SK-N-MC (cell line): ENCODE data around the gene ATXN7.

Source experiments
- DNase-seq: peaks from one replicate; pipeline ENCODE4 v3.0.0-alpha.2; 2011; ENCODE audit warnings: low read depth, low spot score
- H3K27ac ChIP-seq: fragments of 200-600 bp; sonication (generic); 2 replicates; pipeline ENCODE4 v1.5.1; 2016; ENCODE audit warnings: mixed run types
- H3K36me3 ChIP-seq: fragments of 200-600 bp; sonication (generic); 2 replicates; pipeline ENCODE4 v1.6.1; 2017; ENCODE audit warnings: antibody characterized with exemption, low read length, mixed read lengths; ENCODE audit not compliant: insufficient read depth
- H3K4me3 ChIP-seq: fragments of 200-600 bp; sonication (generic); 2 replicates; pipeline ENCODE4 v1.5.1; 2016
- H3K9ac ChIP-seq: fragments of 200-600 bp; sonication (generic); 2 replicates; pipeline ENCODE4 v1.8.0; 2017; ENCODE audit warnings: mixed run types, mixed read lengths; ENCODE audit not compliant: insufficient read length
- H3K9me3 ChIP-seq: fragments of 200-600 bp; sonication (generic); 2 replicates; pipeline ENCODE4 v1.6.1; 2017; ENCODE audit warnings: low read depth, mild to moderate bottlenecking, antibody characterized with exemption, low read length, moderate library complexity, mixed read lengths
- EZH2 ChIP-seq: fragments of 200-600 bp; sonication (generic); IDR thresholded peaks from one replicate; pipeline ENCODE4 v1.6.1; 2017; ENCODE audit warnings: antibody characterized with exemption
- FOXP2 ChIP-seq: optimal IDR thresholded peaks from 2 replicates; pipeline ENCODE3; 2011; ENCODE audit warnings: mild to moderate bottlenecking, moderate library complexity; ENCODE audit not compliant: insufficient read depth; ENCODE audit errors: extremely low read length, control extremely low read depth
- POLR2AphosphoS5 ChIP-seq: IDR thresholded peaks from 2 replicates; pipeline ENCODE4 v1.6.1; 2012; ENCODE audit warnings: mild to moderate bottlenecking, low read depth, low read length, borderline replicate concordance

The ATXN7 gene

DNA sequence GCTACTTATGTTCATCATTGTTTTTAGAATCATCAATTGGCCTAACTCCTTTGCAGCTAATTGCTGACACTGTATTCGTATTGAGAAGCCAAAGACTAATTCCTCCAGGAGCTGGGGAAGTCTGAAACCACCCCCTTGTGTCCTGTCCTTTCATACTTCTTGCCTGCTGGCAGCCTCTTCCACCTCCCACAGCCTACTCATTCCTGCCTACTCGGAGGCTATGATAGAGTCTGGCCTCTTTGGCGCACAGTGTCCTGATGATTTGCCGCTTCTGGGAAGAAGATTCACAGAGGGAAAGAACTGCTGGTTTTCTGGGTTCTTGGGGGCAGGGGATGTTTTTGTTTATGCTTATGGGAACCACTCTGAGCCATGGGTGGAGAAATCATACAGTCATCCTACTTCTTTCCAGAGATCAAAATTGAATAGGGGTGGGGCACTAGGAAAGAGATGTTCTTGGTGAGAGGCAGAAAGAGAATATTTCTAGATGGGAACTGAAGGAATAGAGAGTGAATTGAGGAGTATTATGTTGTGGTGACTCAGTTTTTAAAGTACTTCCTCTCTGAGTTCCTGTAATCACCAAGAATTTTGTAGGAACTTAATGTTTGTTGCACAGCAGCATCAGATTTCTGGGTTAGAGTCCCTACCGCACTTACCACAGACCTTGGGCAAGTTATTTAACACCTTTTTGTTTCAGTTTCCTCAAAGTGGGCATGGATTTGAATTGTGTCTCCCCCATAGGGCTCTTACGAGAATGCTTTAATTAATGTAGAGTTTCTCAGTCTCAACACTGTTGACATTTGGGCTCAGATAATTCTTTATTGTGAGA lies 70.6 kb downstream of the ATXN7 start:
- Histone ChIP-seq H3K27ac (no peak overlapping the region), H3K4me3 (no peak overlapping the region), H3K9ac (no peak overlapping the region), H3K9me3 (no peaks in the 10 kb centered on the region), H3K36me3 (no peaks in the 10 kb centered on the region)
- no peak for DNase-seq
- TF ChIP-seq FOXP2: no peak
- no peak for TF ChIP-seq EZH2
- TF ChIP-seq POLR2AphosphoS5: no peak

DNA sequence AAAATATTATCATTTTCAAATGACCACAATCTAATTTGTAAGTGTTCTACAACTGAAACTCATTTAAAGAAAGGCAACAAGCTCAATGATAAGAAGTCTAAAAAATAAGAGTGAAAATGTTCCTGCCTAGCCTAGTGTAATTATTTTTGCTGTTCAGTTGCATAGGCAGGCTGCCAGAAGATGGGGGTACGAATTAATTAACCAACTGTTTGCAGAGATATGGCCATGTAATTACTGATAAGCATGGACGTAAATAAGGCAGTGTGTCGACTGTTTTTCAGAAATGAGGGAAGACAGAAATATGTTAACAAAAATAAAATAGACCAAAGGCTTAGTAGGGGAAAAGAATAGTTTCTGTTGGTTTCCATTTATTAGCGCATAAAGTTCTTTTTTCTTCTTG lies 73.3 kb downstream of the ATXN7 start:
- TF ChIP-seq FOXP2 (no peak), EZH2 (no peak), POLR2AphosphoS5 (no peak)
- Histone ChIP-seq H3K4me3 (no peak overlapping the region), H3K9ac (no peak overlapping the region), H3K36me3 (no peaks in the 10 kb centered on the region), H3K9me3 (no peaks in the 10 kb centered on the region), H3K27ac (peak overlapping the region; percentile 31; the same call in 1 of the 2 replicates)
- DNase-seq: no peak

DNA sequence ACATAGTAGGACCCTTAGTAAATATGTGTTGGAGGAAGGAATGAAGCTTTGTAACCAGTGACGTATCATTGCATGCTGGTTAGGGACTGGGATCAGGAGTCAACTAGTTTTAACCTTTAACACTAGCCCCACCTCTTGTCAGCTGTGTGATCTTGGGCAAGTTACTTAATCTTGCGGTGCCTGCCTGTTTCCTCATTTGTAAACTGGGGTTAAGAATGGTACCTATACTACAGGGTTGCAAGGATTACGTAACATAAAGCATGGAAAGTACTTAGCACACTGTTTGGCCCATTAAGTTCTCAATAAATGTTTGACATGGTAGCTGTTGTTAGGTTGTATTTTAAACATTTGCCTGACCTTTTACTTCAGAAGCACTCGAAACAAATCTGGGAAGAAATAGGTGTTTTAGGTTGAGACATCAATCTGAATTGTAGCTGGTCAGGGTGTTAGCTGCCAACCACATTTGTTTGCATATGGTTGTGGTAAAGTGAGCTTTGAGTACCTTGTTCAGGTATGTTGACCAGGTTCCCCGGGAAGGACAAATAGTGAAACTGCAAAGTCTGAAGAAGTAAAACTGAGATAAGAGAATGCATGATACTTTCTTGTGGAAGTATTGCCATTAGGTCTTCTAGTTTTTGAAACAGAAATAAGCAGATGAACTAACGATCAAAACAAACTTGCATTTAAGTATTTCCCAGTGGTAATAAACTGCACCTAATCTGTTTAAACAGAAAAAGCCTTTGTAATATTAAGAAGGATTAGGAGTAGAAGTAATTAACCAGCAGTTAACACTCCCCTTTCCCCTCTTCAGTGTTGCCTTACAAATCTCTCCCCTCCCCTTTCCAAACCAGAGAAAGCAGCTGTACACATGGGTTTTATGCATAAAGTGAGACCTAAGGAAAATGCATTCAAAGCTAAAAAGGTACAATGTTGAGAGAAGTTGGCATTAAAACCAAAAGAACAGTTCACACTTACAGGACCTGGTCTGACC lies 74.3 kb downstream of the ATXN7 start:
- TF ChIP-seq POLR2AphosphoS5 (no peak), FOXP2 (no peak), EZH2 (no peak)
- Histone ChIP-seq H3K9me3 (no peaks in the 10 kb centered on the region), H3K4me3 (no peak overlapping the region), H3K36me3 (no peaks in the 10 kb centered on the region), H3K27ac (no peak overlapping the region), H3K9ac (no peak overlapping the region)
- DNase-seq: no peak

DNA sequence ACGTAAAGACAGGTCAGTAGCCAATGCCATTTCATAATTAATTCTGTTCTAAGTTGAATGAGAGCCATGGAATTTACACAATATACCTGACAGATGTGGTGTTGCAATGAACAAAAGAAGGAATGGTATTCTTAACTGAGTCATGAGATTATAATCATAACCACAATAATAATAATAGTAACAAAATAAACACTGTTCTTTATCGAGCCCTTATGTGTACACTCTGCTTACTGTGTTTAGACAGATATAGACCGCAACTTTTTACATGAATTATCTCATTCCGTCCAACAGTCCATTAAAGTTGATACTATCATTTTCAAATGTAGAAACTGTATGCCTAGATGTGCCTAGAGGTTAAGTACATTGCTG lies 76.7 kb downstream of the ATXN7 start:
- H3K4me3 ChIP-seq: no peak overlapping the region
- DNase-seq: no peak
- H3K9ac ChIP-seq: no peak overlapping the region
- H3K27ac ChIP-seq: no peak overlapping the region
- H3K36me3 ChIP-seq: no peaks in the 10 kb centered on the region
- TF ChIP-seq EZH2 (no peak), POLR2AphosphoS5 (no peak), FOXP2 (no peak)
- H3K9me3 ChIP-seq: no peaks in the 10 kb centered on the region

DNA sequence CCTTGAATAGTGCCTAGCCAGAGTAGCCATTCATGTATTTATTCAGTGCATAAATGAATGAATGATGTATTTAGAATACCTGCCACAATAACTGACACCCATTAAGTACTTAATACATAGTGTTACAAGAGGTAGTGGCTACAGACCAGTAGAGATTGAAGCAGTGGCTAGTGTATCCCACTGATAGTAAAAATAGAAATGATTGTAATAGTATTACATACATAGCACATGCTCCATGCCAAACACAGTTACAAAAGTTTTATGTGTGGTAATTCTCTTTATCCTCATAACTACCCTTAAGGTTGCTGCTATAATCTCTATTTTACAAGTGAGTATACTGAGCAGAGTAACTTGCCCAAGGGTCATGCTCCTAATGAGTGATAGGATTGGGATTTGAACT lies 78.9 kb downstream of the ATXN7 start:
- H3K36me3 ChIP-seq: no peaks in the 10 kb centered on the region
- TF ChIP-seq POLR2AphosphoS5 (no peak), EZH2 (no peak), FOXP2 (no peak)
- H3K9me3 ChIP-seq: no peaks in the 10 kb centered on the region
- no peak for DNase-seq
- no peak overlapping the region for H3K4me3 ChIP-seq
- no peak overlapping the region for H3K9ac ChIP-seq
- H3K27ac ChIP-seq: no peak overlapping the region

DNA sequence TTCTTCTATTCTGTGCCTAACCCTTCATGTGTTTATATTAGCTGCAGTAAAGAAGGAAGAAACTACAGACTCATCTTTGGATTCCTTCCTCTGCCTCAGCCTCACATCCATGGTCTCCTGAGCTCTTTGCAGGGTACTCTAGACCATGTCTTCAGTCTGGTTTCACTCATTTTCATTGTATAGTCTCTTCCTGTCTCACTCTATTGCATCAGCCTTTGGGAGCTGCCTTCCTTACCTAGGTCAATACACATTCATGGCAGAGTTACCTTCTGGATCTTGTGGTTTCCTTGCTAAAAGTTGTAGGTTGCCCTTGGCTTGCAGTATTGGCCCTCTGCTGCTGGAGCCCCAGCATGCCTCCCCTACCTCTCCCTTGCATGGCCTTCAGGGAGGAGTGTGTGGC lies 80.0 kb downstream of the ATXN7 start:
- DNase-seq: no peak
- Histone ChIP-seq H3K9ac (no peak overlapping the region), H3K27ac (no peak overlapping the region), H3K9me3 (no peaks in the 10 kb centered on the region), H3K4me3 (no peak overlapping the region), H3K36me3 (no peaks in the 10 kb centered on the region)
- TF ChIP-seq EZH2: no peak
- no peak for TF ChIP-seq FOXP2
- TF ChIP-seq POLR2AphosphoS5: no peak

DNA sequence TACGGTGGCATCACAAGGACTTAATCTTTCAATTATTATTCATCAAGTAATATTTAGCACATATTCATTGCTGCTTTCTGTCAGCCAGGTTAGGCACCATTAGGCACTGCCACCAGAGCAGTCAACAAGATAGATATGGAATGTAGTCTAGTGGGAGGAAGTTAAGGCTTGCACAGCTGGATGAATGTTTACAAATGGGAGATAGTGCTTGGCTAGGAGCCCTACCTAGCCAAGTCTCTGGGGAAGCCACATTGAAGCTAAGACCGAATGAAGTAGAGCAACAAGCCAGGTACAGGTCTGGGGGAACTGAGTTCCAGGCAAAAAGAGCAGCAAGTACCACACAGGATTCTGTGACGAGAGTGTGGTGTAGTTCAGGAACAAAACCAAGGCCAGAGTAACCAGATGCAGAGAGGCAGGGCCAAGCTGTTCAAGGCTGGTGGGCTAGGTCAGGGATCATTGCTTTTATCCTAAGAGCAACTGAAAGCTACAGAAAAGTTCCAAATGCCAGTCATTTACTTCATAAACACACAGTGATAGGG lies 82.0 kb downstream of the ATXN7 start:
- Histone ChIP-seq H3K9me3 (no peaks in the 10 kb centered on the region), H3K27ac (no peak overlapping the region), H3K4me3 (no peak overlapping the region), H3K9ac (no peak overlapping the region), H3K36me3 (no peaks in the 10 kb centered on the region)
- TF ChIP-seq FOXP2 (no peak), EZH2 (no peak), POLR2AphosphoS5 (no peak)
- DNase-seq: no peak

DNA sequence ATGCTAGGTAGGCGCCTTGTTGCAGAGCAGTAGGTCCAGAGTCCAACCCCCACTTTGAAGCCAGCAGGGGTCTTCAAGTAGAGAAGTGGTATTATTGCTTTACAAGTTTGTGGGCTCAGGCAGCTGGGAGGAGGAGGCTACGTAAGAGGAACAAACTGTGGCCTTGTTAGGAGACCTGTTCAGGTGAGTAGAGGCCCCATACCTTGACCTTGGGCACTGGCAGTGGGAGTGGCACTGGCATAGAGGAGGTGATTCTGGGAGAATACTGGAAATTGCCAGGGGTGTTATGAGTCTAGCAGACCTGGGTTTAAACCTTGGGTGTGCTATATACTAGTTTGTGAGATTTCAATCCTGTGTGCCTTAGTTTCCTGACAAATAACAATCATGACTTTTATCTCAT lies 83.1 kb downstream of the ATXN7 start:
- no peak for TF ChIP-seq FOXP2
- TF ChIP-seq EZH2: no peak
- no peak for TF ChIP-seq POLR2AphosphoS5
- Histone ChIP-seq H3K4me3 (no peak overlapping the region), H3K36me3 (no peaks in the 10 kb centered on the region), H3K9ac (no peak overlapping the region), H3K9me3 (no peaks in the 10 kb centered on the region), H3K27ac (no peak overlapping the region)
- DNase-seq: no peak
